Smooth muscle cell (in vitro differentiated cells): ENCODE data around the gene GDPD5. TPM values are rescaled to one million over a fixed set of nuclear protein-coding genes. Genes with fewer than 3 reads are reported as not detected.

ENCODE experiments used
- DNase-seq: peaks from one replicate; lab custom pipeline; 2025; ENCODE audit not compliant: unreplicated experiment; lab: John Stamatoyannopoulos, UW
- H2AFZ ChIP-seq: fragments of 200-600 bp; sonication (generic); 2 replicates; pipeline ENCODE4 v1.6.0; 2016; ENCODE audit warnings: antibody characterized with exemption, low read depth, mild to moderate bottlenecking
- H3F3A ChIP-seq: fragments of 200-600 bp; sonication (generic); 2 replicates; pipeline ENCODE4 v1.6.0; 2017; ENCODE audit warnings: antibody characterized with exemption, low read depth
- H3K27ac ChIP-seq: fragments of 200-600 bp; sonication (generic); 2 replicates; pipeline ENCODE4 v1.5.1; 2016; ENCODE audit warnings: low read depth, mild to moderate bottlenecking
- H3K27me3 ChIP-seq: fragments of 200-600 bp; sonication (generic); 2 replicates; pipeline ENCODE4 v1.6.1; 2016; ENCODE audit warnings: low read depth, mild to moderate bottlenecking
- H3K36me3 ChIP-seq: fragments of 200-600 bp; sonication (generic); 2 replicates; pipeline ENCODE4 v1.5.1; 2016; ENCODE audit warnings: low read depth
- H3K4me1 ChIP-seq: fragments of 200-600 bp; sonication (generic); 2 replicates; pipeline ENCODE4 v1.5.1; 2016; ENCODE audit warnings: low read depth
- H3K4me2 ChIP-seq: fragments of 200-600 bp; sonication (generic); 2 replicates; pipeline ENCODE4 v1.6.0; 2016; ENCODE audit warnings: mild to moderate bottlenecking
- H3K4me3 ChIP-seq: fragments of 200-600 bp; sonication (generic); 2 replicates; pipeline ENCODE4 v1.5.1; 2016; ENCODE audit warnings: mild to moderate bottlenecking
- H3K79me2 ChIP-seq: fragments of 200-600 bp; sonication (generic); 2 replicates; pipeline ENCODE4 v1.6.0; 2016; ENCODE audit warnings: low read depth, mild to moderate bottlenecking
- H3K9ac ChIP-seq: fragments of 200-600 bp; sonication (generic); 2 replicates; pipeline ENCODE4 v1.6.0; 2016; ENCODE audit warnings: low read depth
- H3K9me3 ChIP-seq: fragments of 200-600 bp; sonication (generic); replicated peaks from 2 replicates; pipeline ENCODE4 v1.5.1; 2016; ENCODE audit warnings: low read depth
- H4K20me1 ChIP-seq: fragments of 200-600 bp; sonication (generic); 2 replicates; pipeline ENCODE4 v1.6.0; 2016; ENCODE audit warnings: low read depth
- WGBS: methylation state at CpG from one replicate; pipeline ENCODE4 v1.1.7; 2016; ENCODE audit warnings: low lambda C conversion rate; 5-methylcytosine and 5-hydroxymethylcytosine counted together
- polyA plus RNA-seq: library from polyadenylated mRNA; unstranded; fragments of >200 nt; fragmentation: Nextera tagmentation; extraction: Ambion mirVana; gene quantifications from 2 replicates; pipeline ENCODE4 v1.2.1, GENCODE V29; 2016
- total RNA-seq: library from RNA; depleted of rRNA; stranded (reverse); fragments of >200 nt; gene quantifications from 2 replicates; pipeline ENCODE4 v1.2.3, GENCODE V29; 2014
- TF ChIP-seq, protein P1 (sequence below): fragments of 200-600 bp; sonication (generic); IDR thresholded peaks from 2 replicates; pipeline ENCODE4 v1.5.1; 2017; ENCODE audit warnings: borderline replicate concordance, mild to moderate bottlenecking, antibody characterized with exemption; ENCODE audit not compliant: insufficient read depth, poor library complexity, severe bottlenecking

The GDPD5 gene
- total and polyA plus RNA-seq, 2 experiments from 2014 or later, result 2.3 to 5.8 TPM

DNA sequence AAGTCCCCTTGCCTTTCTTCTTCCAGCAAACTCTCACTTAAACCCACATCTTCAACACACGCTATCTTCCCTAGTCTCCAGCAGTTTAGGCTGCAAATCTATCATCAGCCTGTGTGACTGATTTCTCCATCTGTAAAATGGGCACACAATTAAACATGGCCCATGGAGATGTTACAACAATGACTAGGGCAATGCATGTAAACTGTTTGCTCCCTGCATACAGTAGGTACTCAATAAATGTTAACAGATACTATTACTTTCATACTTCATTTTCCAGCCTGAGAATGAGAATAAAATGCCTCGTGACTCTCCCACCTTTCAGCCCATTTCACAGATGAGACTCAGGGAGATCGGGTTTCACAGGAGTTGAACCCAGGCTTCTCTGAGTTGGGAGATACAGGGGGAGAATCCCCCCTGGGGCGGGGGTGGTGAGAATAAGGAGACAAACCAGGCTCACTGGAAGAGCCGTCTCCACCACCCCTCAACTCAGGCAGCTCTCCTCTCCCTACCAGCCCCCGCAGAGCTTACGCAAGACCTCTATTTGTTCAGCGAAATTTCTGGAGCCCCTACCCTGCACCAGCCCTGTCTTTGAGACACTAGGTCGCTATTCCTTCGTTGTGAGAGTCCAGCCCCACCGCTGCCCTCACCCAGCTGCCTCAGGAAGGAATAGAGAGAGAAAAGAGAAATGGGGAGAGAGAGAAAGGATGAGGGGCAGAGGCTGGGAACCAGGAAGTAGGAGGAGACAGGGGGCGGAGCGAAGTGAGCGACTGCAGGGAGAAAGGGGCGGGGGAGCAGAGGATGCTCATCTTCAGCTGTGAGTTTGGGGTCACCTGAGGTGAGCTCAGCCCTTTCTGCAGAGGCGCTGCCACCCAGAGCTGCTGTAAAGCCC, 50.6 kb downstream of the GDPD5 start:
- no peak overlapping the region for H3K9ac ChIP-seq
- H3K27me3 ChIP-seq, result no peaks in the 10 kb centered on the region
- peak overlapping the region; percentile 60 for H3K4me2 ChIP-seq
- H3K36me3 ChIP-seq, result no peaks in the 10 kb centered on the region
- no peaks in the 10 kb centered on the region for H3F3A ChIP-seq
- WGBS, result 47% methylated on average over 16 of the region's 16 CpGs
- no peak for DNase-seq
- H3K9me3 ChIP-seq, result no peaks in the 10 kb centered on the region
- no peaks in the 10 kb centered on the region for H4K20me1 ChIP-seq
- H3K27ac ChIP-seq, result no peak overlapping the region
- peaks cover 13% of the 10 kb centered on the region for H3K4me1 ChIP-seq
- no peaks in the 10 kb centered on the region for H3K79me2 ChIP-seq
- peak overlapping the region; percentile 21 for H3K4me3 ChIP-seq
- TF ChIP-seq, protein P1, sequence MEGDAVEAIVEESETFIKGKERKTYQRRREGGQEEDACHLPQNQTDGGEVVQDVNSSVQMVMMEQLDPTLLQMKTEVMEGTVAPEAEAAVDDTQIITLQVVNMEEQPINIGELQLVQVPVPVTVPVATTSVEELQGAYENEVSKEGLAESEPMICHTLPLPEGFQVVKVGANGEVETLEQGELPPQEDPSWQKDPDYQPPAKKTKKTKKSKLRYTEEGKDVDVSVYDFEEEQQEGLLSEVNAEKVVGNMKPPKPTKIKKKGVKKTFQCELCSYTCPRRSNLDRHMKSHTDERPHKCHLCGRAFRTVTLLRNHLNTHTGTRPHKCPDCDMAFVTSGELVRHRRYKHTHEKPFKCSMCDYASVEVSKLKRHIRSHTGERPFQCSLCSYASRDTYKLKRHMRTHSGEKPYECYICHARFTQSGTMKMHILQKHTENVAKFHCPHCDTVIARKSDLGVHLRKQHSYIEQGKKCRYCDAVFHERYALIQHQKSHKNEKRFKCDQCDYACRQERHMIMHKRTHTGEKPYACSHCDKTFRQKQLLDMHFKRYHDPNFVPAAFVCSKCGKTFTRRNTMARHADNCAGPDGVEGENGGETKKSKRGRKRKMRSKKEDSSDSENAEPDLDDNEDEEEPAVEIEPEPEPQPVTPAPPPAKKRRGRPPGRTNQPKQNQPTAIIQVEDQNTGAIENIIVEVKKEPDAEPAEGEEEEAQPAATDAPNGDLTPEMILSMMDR, result no peak
- H2AFZ ChIP-seq, result peak overlapping the region; percentile 81

DNA sequence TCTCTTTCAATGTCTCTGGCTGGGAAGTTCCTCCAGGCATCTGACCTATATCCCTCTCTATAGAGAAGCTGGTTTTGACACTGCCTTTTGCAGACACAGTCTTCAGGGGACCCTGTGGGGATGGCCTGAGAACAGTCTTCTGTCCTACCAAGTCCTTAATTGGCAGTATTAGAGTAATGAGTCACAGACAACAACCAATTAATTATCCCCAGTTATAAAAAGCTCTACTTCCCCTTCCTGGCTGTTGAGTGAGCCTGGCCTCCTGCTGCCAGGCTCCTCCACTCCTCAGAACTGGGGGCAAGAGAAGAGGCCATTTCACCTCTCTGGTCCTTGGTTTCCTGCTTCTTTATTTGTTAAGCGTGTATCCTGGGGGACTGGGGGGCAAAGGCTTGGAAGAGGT, 51.5 kb downstream of the GDPD5 start:
- no peak overlapping the region for H3K9ac ChIP-seq
- H3K4me2 ChIP-seq, result no peak overlapping the region
- no peak overlapping the region for H3K27ac ChIP-seq
- no peaks in the 10 kb centered on the region for H4K20me1 ChIP-seq
- TF ChIP-seq, protein P1, result no peak
- H3K9me3 ChIP-seq, result no peaks in the 10 kb centered on the region
- no peaks in the 10 kb centered on the region for H3K79me2 ChIP-seq
- H3K4me1 ChIP-seq, result peaks cover 13% of the 10 kb centered on the region
- no peaks in the 10 kb centered on the region for H3K27me3 ChIP-seq
- H3K4me3 ChIP-seq, result no peak overlapping the region
- DNase-seq, result no peak
- no peaks in the 10 kb centered on the region for H3F3A ChIP-seq
- no peaks in the 10 kb centered on the region for H3K36me3 ChIP-seq
- no peak overlapping the region for H2AFZ ChIP-seq
- WGBS, result 88% methylated on average over 1 of the region's 1 CpG

DNA sequence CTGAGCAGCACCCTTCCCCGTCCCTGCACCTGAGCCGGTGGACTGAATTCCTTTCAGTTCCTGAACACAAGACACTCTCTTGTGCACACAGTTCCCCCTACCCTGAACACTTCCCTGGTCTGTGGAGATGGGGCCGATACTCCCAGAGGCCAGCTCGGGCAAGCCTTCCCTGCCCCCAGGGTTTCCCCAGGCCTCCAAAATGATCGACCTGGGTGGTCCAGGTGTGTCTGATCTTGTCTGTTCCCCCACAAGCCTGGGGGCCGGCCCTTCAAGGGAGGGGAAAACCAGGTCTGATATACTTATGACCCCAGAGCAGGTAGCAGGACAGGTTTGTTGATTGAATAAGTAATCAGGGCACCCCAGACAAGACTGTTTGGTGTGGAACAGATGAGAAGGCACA, 52.1 kb downstream of the GDPD5 start:
- H3K9ac ChIP-seq, result no peak overlapping the region
- H3K4me1 ChIP-seq, result peaks cover 17% of the 10 kb centered on the region
- no peak overlapping the region for H3K4me2 ChIP-seq
- H3F3A ChIP-seq, result no peaks in the 10 kb centered on the region
- H3K4me3 ChIP-seq, result no peak overlapping the region
- H2AFZ ChIP-seq, result no peak overlapping the region
- H3K79me2 ChIP-seq, result no peaks in the 10 kb centered on the region
- H3K9me3 ChIP-seq, result no peaks in the 10 kb centered on the region
- no peaks in the 10 kb centered on the region for H3K36me3 ChIP-seq
- 92% methylated on average over 6 of the region's 6 CpGs for WGBS
- TF ChIP-seq, protein P1, result no peak
- DNase-seq, result no peak
- H3K27ac ChIP-seq, result no peak overlapping the region
- H3K27me3 ChIP-seq, result no peaks in the 10 kb centered on the region
- H4K20me1 ChIP-seq, result no peaks in the 10 kb centered on the region
